ENCODE data around the gene ASPM.
A peak's percentile ranks its signal among the peaks of the same experiment; 100 is the strongest.

Gene ASPM

DNA sequence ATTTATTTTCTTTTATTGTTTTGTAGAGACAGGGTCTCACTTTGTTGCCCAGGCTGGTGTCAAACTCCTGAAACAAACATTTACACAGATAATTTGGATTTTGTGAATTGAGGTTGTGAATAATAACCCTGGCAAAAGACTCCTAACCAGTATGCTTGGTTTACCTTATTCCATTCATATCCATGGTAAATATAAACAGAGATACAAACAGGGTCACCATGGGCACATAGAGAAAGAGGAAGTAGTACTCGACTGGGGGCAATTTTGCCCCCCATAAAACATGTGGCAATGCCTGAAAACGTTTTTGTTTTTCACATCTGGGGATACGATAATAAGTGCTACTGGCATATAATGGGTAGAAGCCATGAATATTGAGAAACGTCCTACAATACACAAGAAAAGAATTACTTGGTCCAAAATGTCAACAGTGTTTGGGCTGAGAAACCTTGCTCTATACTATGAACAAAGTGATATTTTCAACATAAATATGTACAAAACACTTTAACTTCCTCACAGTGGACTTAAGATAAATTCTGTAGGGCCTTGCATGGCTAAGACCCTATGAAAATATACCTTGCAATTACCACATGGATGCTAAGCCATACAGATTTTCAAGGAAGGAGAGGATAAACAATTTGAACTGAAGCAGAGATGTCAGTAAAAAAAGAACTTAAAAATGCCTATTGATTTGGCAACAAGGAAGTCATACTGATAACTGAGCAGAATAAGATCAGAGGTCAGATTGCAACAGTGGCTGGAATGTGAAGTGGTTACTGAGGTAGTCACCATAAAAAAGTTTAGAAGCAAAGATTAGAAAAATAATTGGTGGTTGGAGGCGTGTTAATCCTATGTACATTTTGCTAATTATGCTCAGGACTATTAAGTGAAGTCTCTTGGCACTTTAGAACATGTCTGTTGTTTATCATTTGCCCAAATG lies 27.4 kb upstream of the ASPM start:
- no peak overlapping the region for H3K27ac ChIP-seq (replicated peaks)
- peak in 1 of 2 experiments; percentile 5 for DNase-seq (ENCODE audit: low read depth in 1 of 2, low spot score in 1 of 2)

GRCh38 chr1:197171531-197171930 lies 25.1 kb upstream of the ASPM start:
- Histone ChIP-seq H3K27me3 (ENCODE audit: insufficient read depth, poor library complexity, severe bottlenecking) (no peaks in the 10 kb centered on the region), H3K27ac (replicated peaks) (no peak overlapping the region), H3K4me3 (replicated peaks; ENCODE audit: insufficient read depth, low read length) (no peak overlapping the region)
- DNase-seq (ENCODE audit: low read depth in 1 of 2, low spot score in 1 of 2): no peak
- no peak for TF ChIP-seq SPI1 (IDR thresholded peaks at IDR 0.05; ENCODE audit: borderline replicate concordance, low read depth)
- TF ChIP-seq, protein P1, sequence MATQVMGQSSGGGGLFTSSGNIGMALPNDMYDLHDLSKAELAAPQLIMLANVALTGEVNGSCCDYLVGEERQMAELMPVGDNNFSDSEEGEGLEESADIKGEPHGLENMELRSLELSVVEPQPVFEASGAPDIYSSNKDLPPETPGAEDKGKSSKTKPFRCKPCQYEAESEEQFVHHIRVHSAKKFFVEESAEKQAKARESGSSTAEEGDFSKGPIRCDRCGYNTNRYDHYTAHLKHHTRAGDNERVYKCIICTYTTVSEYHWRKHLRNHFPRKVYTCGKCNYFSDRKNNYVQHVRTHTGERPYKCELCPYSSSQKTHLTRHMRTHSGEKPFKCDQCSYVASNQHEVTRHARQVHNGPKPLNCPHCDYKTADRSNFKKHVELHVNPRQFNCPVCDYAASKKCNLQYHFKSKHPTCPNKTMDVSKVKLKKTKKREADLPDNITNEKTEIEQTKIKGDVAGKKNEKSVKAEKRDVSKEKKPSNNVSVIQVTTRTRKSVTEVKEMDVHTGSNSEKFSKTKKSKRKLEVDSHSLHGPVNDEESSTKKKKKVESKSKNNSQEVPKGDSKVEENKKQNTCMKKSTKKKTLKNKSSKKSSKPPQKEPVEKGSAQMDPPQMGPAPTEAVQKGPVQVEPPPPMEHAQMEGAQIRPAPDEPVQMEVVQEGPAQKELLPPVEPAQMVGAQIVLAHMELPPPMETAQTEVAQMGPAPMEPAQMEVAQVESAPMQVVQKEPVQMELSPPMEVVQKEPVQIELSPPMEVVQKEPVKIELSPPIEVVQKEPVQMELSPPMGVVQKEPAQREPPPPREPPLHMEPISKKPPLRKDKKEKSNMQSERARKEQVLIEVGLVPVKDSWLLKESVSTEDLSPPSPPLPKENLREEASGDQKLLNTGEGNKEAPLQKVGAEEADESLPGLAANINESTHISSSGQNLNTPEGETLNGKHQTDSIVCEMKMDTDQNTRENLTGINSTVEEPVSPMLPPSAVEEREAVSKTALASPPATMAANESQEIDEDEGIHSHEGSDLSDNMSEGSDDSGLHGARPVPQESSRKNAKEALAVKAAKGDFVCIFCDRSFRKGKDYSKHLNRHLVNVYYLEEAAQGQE (IDR thresholded peaks at IDR 0.05; ENCODE audit: insufficient replicate concordance, low read depth): no peak
- no peak for TF ChIP-seq GABPA (IDR thresholded peaks at IDR 0.05; ENCODE audit: low read depth)
- no peak for TF ChIP-seq POLR2AphosphoS5 (IDR thresholded peaks at IDR 0.05; ENCODE audit: low read depth)
- TF ChIP-seq CTCF (IDR thresholded peaks at IDR 0.05; ENCODE audit: insufficient read depth, low read length): no peak

More for the DNA sequence above, 27.4 kb upstream of the ASPM start:
- TF ChIP-seq CTCF (IDR thresholded peaks at IDR 0.05; ENCODE audit: insufficient read depth, low read length): no peak
- no peak for TF ChIP-seq POLR2AphosphoS5 (IDR thresholded peaks at IDR 0.05; ENCODE audit: low read depth)
- no peak for TF ChIP-seq GABPA (IDR thresholded peaks at IDR 0.05; ENCODE audit: low read depth)
- TF ChIP-seq, protein P1 (IDR thresholded peaks at IDR 0.05; ENCODE audit: insufficient replicate concordance, low read depth): no peak
- TF ChIP-seq SPI1 (IDR thresholded peaks at IDR 0.05; ENCODE audit: borderline replicate concordance, low read depth): no peak
- no peaks in the 10 kb centered on the region for H3K27me3 ChIP-seq (ENCODE audit: insufficient read depth, poor library complexity, severe bottlenecking)
- no peak overlapping the region for H3K4me3 ChIP-seq (replicated peaks; ENCODE audit: insufficient read depth, low read length)

DNA sequence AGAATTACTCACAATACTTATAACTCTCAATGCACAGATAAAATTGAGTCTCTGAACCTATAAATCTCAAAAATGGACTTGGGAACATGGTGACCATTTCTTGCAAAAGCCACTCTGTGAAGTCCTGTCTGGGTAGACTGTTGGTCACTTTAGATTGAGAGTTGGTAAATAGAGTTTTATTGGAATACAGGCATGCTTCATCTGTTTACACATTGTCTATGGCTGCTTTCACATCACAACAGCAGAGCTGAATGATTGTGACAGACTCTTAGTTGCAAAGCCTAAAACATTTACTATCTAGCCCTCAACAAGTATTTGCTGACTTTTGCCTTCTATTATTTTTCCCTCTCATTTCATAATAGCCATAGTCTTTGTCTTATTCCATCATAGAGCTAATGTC lies 24.1 kb upstream of the ASPM start:
- H3K27me3 ChIP-seq (ENCODE audit: insufficient read depth, poor library complexity, severe bottlenecking): no peaks in the 10 kb centered on the region
- DNase-seq (ENCODE audit: low read depth in 1 of 2, low spot score in 1 of 2): no peak
- H3K27ac ChIP-seq (replicated peaks): no peak overlapping the region
- no peak overlapping the region for H3K4me3 ChIP-seq (replicated peaks; ENCODE audit: insufficient read depth, low read length)
- TF ChIP-seq, protein P1 (IDR thresholded peaks at IDR 0.05; ENCODE audit: insufficient replicate concordance, low read depth): no peak
- TF ChIP-seq POLR2AphosphoS5 (IDR thresholded peaks at IDR 0.05; ENCODE audit: low read depth) (no peak), SPI1 (IDR thresholded peaks at IDR 0.05; ENCODE audit: borderline replicate concordance, low read depth) (no peak), CTCF (IDR thresholded peaks at IDR 0.05; ENCODE audit: insufficient read depth, low read length) (no peak), GABPA (IDR thresholded peaks at IDR 0.05; ENCODE audit: low read depth) (no peak)
